Tibial artery (tissue), 4 donors: Measurements from ENCODE around the gene LRRTM4.

Source experiments
- DNase-seq, 2 donors: peaks; one replicate each; pipeline ENCODE4 v3.0.0-alpha.2; 2019
- H3K27ac ChIP-seq, 2 donors: fragments of 200-600 bp; sonication (generic) in 1 of 2; 1 replicate in 1 of 2; 2 replicates in 1 of 2; pipeline ENCODE4 v1.5.1; 2018 to 2019; ENCODE audit warnings: mild to moderate bottlenecking in 1 of 2
- H3K27me3 ChIP-seq, 2 donors: fragments of 200-600 bp; sonication (generic) in 1 of 2; one replicate each; pipeline versions ENCODE4 v1.5.1 to v1.6.0; 2016 to 2019
- H3K36me3 ChIP-seq, 3 donors: fragments of 200-600 bp; sonication (generic) in 2 of 3; one replicate each; pipeline ENCODE4 v1.5.1; 2016 to 2019; ENCODE audit warnings: mild to moderate bottlenecking in 2 of 3
- H3K4me1 ChIP-seq, 4 donors: fragments of 200-600 bp; sonication (generic) in 2 of 4; 1 replicate in 3 of 4; 2 replicates in 1 of 4; pipeline ENCODE4 v1.5.1; 2016 to 2019
- H3K4me3 ChIP-seq, 2 donors: fragments of 200-600 bp; sonication (generic) in 1 of 2; 1 replicate in 1 of 2; 2 replicates in 1 of 2; pipeline ENCODE4 v1.5.1; 2018 to 2019; ENCODE audit warnings: mild to moderate bottlenecking in 2 of 2
- H3K9me3 ChIP-seq, 3 donors: fragments of 200-600 bp; sonication (generic) in 1 of 3; one replicate each; pipeline ENCODE4 v1.5.1; 2016 to 2019
- CTCF ChIP-seq, 2 experiments: fragments of 200-600 bp in 1 of 2; fragments of 450-650 bp in 1 of 2; IDR thresholded peaks; one replicate each; pipeline ENCODE4 v1.5.1; 2017 to 2019; ENCODE audit warnings: antibody characterized with exemption in 2 of 2, mild to moderate bottlenecking in 1 of 2, moderate library complexity in 1 of 2
- intact Hi-C: fragments of 100-400 bp; cut with DNase I; formaldehyde crosslinking; loops from one replicate; pipeline ENCODE4 v1.15.0; 2023; ENCODE audit warnings: low total_unique reads

LRRTM4 gene

GRCh38 chr2:76752506-76752905 is 769.7 kb downstream of the LRRTM4 start:
- Histone ChIP-seq H3K4me1 (no peaks in the 10 kb centered on the region), H3K4me3 (no peak overlapping the region), H3K27ac (no peak overlapping the region), H3K9me3 (no peaks in the 10 kb centered on the region), H3K36me3 (no peaks in the 10 kb centered on the region), H3K27me3 (no peaks in the 10 kb centered on the region)
- no peak for TF ChIP-seq CTCF (IDR thresholded peaks at IDR 0.05)
- DNase-seq = no peak
- intact Hi-C loops = no loop called here

- Histone ChIP-seq H3K27me3 (no peaks in the 10 kb centered on the region), H3K9me3 (no peaks in the 10 kb centered on the region), H3K27ac (no peak overlapping the region), H3K4me1 (no peaks in the 10 kb centered on the region), H3K36me3 (no peaks in the 10 kb centered on the region), H3K4me3 (no peak overlapping the region)
- no peak for DNase-seq
- TF ChIP-seq CTCF (IDR thresholded peaks at IDR 0.05) = no peak
- intact Hi-C loops = no loop called here
These were observed 772.3 kb downstream of the LRRTM4 start for GRCh38 chr2:76749858-76750257.

- DNase-seq = no peak
- Histone ChIP-seq H3K36me3 (no peaks in the 10 kb centered on the region), H3K9me3 (no peaks in the 10 kb centered on the region), H3K4me3 (no peak overlapping the region), H3K4me1 (no peaks in the 10 kb centered on the region), H3K27me3 (no peaks in the 10 kb centered on the region), H3K27ac (no peak overlapping the region)
- no peak for TF ChIP-seq CTCF (IDR thresholded peaks at IDR 0.05)
- intact Hi-C loops = no loop called here
These were observed 773.4 kb downstream of the LRRTM4 start for GRCh38 chr2:76748581-76749296.

GRCh38 chr2:76745605-76746004 is 776.6 kb downstream of the LRRTM4 start:
- H3K4me1 ChIP-seq = no peaks in the 10 kb centered on the region
- no peak overlapping the region for H3K4me3 ChIP-seq
- no peaks in the 10 kb centered on the region for H3K27me3 ChIP-seq
- no peak for TF ChIP-seq CTCF (IDR thresholded peaks at IDR 0.05)
- no peak overlapping the region for H3K27ac ChIP-seq
- H3K36me3 ChIP-seq = no peaks in the 10 kb centered on the region
- no peaks in the 10 kb centered on the region for H3K9me3 ChIP-seq
- intact Hi-C loops = no loop called here
- DNase-seq = no peak

GRCh38 chr2:76737607-76738006 is 784.6 kb downstream of the LRRTM4 start:
- Histone ChIP-seq H3K27ac (no peak overlapping the region), H3K9me3 (no peaks in the 10 kb centered on the region), H3K4me1 (no peaks in the 10 kb centered on the region), H3K4me3 (no peak overlapping the region), H3K36me3 (no peaks in the 10 kb centered on the region), H3K27me3 (no peaks in the 10 kb centered on the region)
- no peak for TF ChIP-seq CTCF (IDR thresholded peaks at IDR 0.05)
- intact Hi-C loops = no loop called here
- DNase-seq = no peak

- intact Hi-C loops = no loop called here
- H3K27me3 ChIP-seq = no peaks in the 10 kb centered on the region
- no peak overlapping the region for H3K4me3 ChIP-seq
- DNase-seq = no peak
- no peaks in the 10 kb centered on the region for H3K9me3 ChIP-seq
- no peaks in the 10 kb centered on the region for H3K36me3 ChIP-seq
- no peak for TF ChIP-seq CTCF (IDR thresholded peaks at IDR 0.05)
- H3K4me1 ChIP-seq = no peaks in the 10 kb centered on the region
- H3K27ac ChIP-seq = no peak overlapping the region
These were observed 788.4 kb downstream of the LRRTM4 start for GRCh38 chr2:76733736-76734135.
